H1 (cell line): ENCODE data around the gene ANKDD1A. TPM values are rescaled to one million over a fixed set of nuclear protein-coding genes. Genes with fewer than 3 reads are reported as not detected.

Experiments used
- polyA plus RNA-seq, 7 experiments: library from polyadenylated mRNA; depleted of rRNA in 3 of 7; stranded (reverse) in 5 of 7; unstranded in 2 of 7; fragments of >200 nt in 5 of 7; fragments of 200-250 nt in 2 of 7; gene quantifications; 1 replicate in 5 of 7; 2 replicates in 1 of 7; 4 replicates in 1 of 7; pipeline versions ENCODE4 v1.2.1 to v1.2.3, GENCODE V29; 2011 to 2013; ENCODE audit warnings: missing spikeins in 2 of 7, mixed read lengths in 2 of 7
- total RNA-seq: library from RNA; stranded (reverse); fragmentation: NEBNext Ultra II Directional; extraction: Animal tissue kit (Norgen Biotek cat#: 25700); gene quantifications from 2 replicates; pipeline ENCODE4 v1.2.1, GENCODE V29; 2021
- TF ChIP-seq, protein P1 (sequence below): fragments of 300-600 bp; sonication (generic); IDR thresholded peaks from 2 replicates; pipeline ENCODE4 v1.7.1; 2012; ENCODE audit warnings: low read length, moderate library complexity, mild to moderate bottlenecking, inconsistent platforms; ENCODE audit not compliant: insufficient replicate concordance
- TF ChIP-seq, protein P2 (sequence below): IDR thresholded peaks from 2 replicates; pipeline ENCODE4 v1.6.1; 2011; ENCODE audit warnings: low read depth, mild to moderate bottlenecking, low read length; ENCODE audit not compliant: insufficient read depth

Gene ANKDD1A
- total and polyA plus RNA-seq, 2 of the 8 experiments (the other 6 are each of a cell fraction or from before 2014, with no cell fraction given) = 4.1 to 5.0 TPM

DNA sequence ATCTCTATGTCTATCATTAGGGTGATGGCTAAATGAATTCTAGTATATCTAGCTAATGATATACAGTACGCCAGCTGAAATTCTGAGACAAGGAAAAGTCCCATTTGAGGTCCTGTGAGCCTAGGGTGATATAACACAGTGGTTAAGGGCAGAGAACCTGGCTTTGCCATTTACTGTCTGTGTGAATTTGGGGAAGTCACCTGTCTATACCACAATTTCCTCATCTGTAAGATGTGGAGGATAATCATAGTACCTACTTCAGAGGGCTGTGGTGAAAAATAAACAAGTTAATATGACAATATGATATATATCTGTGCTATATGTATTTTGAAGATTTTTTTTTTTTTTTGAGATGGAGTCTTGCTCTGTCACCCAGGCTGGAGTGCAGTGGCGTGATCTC, 9.8 kb upstream of the ANKDD1A start (continued):
- TF ChIP-seq, protein P1, sequence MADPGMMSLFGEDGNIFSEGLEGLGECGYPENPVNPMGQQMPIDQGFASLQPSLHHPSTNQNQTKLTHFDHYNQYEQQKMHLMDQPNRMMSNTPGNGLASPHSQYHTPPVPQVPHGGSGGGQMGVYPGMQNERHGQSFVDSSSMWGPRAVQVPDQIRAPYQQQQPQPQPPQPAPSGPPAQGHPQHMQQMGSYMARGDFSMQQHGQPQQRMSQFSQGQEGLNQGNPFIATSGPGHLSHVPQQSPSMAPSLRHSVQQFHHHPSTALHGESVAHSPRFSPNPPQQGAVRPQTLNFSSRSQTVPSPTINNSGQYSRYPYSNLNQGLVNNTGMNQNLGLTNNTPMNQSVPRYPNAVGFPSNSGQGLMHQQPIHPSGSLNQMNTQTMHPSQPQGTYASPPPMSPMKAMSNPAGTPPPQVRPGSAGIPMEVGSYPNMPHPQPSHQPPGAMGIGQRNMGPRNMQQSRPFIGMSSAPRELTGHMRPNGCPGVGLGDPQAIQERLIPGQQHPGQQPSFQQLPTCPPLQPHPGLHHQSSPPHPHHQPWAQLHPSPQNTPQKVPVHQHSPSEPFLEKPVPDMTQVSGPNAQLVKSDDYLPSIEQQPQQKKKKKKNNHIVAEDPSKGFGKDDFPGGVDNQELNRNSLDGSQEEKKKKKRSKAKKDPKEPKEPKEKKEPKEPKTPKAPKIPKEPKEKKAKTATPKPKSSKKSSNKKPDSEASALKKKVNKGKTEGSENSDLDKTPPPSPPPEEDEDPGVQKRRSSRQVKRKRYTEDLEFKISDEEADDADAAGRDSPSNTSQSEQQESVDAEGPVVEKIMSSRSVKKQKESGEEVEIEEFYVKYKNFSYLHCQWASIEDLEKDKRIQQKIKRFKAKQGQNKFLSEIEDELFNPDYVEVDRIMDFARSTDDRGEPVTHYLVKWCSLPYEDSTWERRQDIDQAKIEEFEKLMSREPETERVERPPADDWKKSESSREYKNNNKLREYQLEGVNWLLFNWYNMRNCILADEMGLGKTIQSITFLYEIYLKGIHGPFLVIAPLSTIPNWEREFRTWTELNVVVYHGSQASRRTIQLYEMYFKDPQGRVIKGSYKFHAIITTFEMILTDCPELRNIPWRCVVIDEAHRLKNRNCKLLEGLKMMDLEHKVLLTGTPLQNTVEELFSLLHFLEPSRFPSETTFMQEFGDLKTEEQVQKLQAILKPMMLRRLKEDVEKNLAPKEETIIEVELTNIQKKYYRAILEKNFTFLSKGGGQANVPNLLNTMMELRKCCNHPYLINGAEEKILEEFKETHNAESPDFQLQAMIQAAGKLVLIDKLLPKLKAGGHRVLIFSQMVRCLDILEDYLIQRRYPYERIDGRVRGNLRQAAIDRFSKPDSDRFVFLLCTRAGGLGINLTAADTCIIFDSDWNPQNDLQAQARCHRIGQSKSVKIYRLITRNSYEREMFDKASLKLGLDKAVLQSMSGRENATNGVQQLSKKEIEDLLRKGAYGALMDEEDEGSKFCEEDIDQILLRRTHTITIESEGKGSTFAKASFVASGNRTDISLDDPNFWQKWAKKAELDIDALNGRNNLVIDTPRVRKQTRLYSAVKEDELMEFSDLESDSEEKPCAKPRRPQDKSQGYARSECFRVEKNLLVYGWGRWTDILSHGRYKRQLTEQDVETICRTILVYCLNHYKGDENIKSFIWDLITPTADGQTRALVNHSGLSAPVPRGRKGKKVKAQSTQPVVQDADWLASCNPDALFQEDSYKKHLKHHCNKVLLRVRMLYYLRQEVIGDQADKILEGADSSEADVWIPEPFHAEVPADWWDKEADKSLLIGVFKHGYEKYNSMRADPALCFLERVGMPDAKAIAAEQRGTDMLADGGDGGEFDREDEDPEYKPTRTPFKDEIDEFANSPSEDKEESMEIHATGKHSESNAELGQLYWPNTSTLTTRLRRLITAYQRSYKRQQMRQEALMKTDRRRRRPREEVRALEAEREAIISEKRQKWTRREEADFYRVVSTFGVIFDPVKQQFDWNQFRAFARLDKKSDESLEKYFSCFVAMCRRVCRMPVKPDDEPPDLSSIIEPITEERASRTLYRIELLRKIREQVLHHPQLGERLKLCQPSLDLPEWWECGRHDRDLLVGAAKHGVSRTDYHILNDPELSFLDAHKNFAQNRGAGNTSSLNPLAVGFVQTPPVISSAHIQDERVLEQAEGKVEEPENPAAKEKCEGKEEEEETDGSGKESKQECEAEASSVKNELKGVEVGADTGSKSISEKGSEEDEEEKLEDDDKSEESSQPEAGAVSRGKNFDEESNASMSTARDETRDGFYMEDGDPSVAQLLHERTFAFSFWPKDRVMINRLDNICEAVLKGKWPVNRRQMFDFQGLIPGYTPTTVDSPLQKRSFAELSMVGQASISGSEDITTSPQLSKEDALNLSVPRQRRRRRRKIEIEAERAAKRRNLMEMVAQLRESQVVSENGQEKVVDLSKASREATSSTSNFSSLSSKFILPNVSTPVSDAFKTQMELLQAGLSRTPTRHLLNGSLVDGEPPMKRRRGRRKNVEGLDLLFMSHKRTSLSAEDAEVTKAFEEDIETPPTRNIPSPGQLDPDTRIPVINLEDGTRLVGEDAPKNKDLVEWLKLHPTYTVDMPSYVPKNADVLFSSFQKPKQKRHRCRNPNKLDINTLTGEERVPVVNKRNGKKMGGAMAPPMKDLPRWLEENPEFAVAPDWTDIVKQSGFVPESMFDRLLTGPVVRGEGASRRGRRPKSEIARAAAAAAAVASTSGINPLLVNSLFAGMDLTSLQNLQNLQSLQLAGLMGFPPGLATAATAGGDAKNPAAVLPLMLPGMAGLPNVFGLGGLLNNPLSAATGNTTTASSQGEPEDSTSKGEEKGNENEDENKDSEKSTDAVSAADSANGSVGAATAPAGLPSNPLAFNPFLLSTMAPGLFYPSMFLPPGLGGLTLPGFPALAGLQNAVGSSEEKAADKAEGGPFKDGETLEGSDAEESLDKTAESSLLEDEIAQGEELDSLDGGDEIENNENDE = no peak
- TF ChIP-seq, protein P2, sequence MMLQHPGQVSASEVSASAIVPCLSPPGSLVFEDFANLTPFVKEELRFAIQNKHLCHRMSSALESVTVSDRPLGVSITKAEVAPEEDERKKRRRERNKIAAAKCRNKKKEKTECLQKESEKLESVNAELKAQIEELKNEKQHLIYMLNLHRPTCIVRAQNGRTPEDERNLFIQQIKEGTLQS = no peak
